ENCODE data around the gene TCAIM. TPM values are rescaled to one million over a fixed set of nuclear protein-coding genes. Genes with fewer than 3 reads are reported as not detected.

The TCAIM gene
- total and polyA plus RNA-seq, 9 of the 15 experiments (the other 6 are each of a cell fraction or from before 2014, with no cell fraction given) = 19.7 to 53.3 (median 36.9) TPM

DNA sequence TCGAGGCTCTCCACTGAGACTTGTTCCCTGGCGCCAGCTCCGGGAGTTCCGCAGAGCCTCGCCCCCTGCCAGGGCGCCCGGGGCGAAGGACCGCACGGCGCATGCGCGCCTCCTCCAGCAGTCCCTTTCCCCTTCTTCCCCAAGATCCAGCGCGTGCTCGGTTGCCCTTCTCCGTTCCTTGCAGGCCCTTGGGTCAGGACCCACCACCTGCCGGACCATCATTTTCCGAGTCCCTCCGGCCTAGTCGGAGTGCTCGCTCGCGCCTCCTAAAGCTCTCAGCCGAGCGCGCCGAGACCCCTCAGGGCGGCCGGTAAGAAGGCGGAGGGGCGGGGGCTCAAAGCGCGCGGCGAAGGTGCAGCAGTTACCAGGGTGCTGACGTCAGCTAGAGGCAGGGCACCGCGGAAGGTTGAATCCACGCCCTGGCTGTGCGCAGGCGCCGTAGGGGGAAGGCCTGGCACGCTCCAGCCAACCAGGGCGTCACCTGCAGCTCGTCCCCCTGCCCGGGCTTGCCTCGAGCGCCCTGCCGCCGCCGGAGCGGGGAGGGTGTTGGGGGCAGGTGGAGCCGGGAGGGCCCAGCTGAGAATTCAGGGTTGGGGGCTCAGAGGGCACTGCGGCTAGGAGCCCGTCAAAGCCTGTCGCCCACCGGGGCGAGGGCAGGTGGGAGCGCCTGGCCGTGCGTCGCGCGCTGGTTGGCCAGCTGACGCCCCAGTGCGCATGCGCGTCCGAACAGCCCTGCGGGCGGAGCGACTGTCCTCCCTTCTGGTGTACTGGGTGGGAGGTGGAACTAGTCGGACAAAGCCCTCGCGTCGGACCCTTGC lies at the start of gene TCAIM (continued):
- TF ChIP-seq, protein P1, sequence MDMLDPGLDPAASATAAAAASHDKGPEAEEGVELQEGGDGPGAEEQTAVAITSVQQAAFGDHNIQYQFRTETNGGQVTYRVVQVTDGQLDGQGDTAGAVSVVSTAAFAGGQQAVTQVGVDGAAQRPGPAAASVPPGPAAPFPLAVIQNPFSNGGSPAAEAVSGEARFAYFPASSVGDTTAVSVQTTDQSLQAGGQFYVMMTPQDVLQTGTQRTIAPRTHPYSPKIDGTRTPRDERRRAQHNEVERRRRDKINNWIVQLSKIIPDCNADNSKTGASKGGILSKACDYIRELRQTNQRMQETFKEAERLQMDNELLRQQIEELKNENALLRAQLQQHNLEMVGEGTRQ (CRISPR knock-in tag; IDR thresholded peaks at IDR 0.05) = peak; percentile 54; the same call in 1 of the 2 replicates
- TF ChIP-seq, protein P2, sequence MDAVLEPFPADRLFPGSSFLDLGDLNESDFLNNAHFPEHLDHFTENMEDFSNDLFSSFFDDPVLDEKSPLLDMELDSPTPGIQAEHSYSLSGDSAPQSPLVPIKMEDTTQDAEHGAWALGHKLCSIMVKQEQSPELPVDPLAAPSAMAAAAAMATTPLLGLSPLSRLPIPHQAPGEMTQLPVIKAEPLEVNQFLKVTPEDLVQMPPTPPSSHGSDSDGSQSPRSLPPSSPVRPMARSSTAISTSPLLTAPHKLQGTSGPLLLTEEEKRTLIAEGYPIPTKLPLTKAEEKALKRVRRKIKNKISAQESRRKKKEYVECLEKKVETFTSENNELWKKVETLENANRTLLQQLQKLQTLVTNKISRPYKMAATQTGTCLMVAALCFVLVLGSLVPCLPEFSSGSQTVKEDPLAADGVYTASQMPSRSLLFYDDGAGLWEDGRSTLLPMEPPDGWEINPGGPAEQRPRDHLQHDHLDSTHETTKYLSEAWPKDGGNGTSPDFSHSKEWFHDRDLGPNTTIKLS (IDR thresholded peaks at IDR 0.05; ENCODE audit: borderline replicate concordance, low read depth) = peak; percentile 88
- TF ChIP-seq ZBTB33 (CRISPR knock-in tag; IDR thresholded peaks at IDR 0.05) = peak; percentile 81
- TF ChIP-seq ESRRB (CRISPR knock-in tag; IDR thresholded peaks at IDR 0.05; ENCODE audit: borderline replicate concordance) = no peak
- TF ChIP-seq, protein P3, sequence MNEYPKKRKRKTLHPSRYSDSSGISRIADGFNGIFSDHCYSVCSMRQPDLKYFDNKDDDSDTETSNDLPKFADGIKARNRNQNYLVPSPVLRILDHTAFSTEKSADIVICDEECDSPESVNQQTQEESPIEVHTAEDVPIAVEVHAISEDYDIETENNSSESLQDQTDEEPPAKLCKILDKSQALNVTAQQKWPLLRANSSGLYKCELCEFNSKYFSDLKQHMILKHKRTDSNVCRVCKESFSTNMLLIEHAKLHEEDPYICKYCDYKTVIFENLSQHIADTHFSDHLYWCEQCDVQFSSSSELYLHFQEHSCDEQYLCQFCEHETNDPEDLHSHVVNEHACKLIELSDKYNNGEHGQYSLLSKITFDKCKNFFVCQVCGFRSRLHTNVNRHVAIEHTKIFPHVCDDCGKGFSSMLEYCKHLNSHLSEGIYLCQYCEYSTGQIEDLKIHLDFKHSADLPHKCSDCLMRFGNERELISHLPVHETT (CRISPR knock-in tag; conservative IDR thresholded peaks at IDR 0.05 in 1 of 2, IDR thresholded peaks at IDR 0.05 in 1 of 2) = peak in 1 of 2 experiments; percentile 91; a peak in 1 of 4 replicates
- TF ChIP-seq HMGN3 (IDR thresholded peaks at IDR 0.05; ENCODE audit: borderline replicate concordance, extremely low read depth, insufficient read length, low read depth, low read length) = peak; percentile 31
- TF ChIP-seq NR2C2 (CRISPR knock-in tag; IDR thresholded peaks at IDR 0.05) = peak; percentile 79
- TF ChIP-seq NR2C2 (tag; IDR thresholded peaks at IDR 0.05) = peak; percentile 84
- peak; percentile 5 for TF ChIP-seq TEAD4 (IDR thresholded peaks at IDR 0.05; ENCODE audit: low read length)
- no peak; the same call in 1 of the 2 replicates for TF ChIP-seq TEAD4 (CRISPR knock-in tag; IDR thresholded peaks at IDR 0.05; ENCODE audit: borderline replicate concordance)
- peak; percentile 96 for TF ChIP-seq SUPT5H (IDR thresholded peaks at IDR 0.05)
- no peak for TF ChIP-seq FOXJ3 (CRISPR knock-in tag; IDR thresholded peaks at IDR 0.05)
- TF ChIP-seq, protein P4, sequence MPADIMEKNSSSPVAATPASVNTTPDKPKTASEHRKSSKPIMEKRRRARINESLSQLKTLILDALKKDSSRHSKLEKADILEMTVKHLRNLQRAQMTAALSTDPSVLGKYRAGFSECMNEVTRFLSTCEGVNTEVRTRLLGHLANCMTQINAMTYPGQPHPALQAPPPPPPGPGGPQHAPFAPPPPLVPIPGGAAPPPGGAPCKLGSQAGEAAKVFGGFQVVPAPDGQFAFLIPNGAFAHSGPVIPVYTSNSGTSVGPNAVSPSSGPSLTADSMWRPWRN (IDR thresholded peaks at IDR 0.05; ENCODE audit: low read depth) = no peak
- TF ChIP-seq SIN3B (IDR thresholded peaks at IDR 0.05; ENCODE audit: low read depth) = peak; percentile 52; the same call in 1 of the 2 replicates
- TF ChIP-seq NBN (IDR thresholded peaks at IDR 0.05; ENCODE audit: low read depth) = peak; percentile 82
- peak; percentile 63 for TF ChIP-seq CCNT2 (IDR thresholded peaks at IDR 0.05; ENCODE audit: borderline replicate concordance, extremely low read depth, insufficient read length, low read depth, low read length)

All from K562 (cell line).